CD8-positive, alpha-beta memory T cell (primary cell): ENCODE measurements around the gene CBLN3. TPM values are rescaled to one million over a fixed set of nuclear protein-coding genes. Genes with fewer than 3 reads are reported as not detected.
"Not testable (repeated sequence)": the region's sequence is repeated elsewhere in the genome, so short reads cannot be mapped to it uniquely, and the experiment has no call there.

Experiments
- CTCF ChIA-PET: fragments of 350-600 bp; sonication (Branson Sonifier 250); formaldehyde crosslinking; loops from one replicate; lab custom pipeline; 2021; ENCODE audit warnings: antibody characterized with exemption; lab: Charles Lee
- POLR2A ChIA-PET: fragments of 350-600 bp; sonication (Branson Sonifier 250); formaldehyde crosslinking; loops from one replicate; lab custom pipeline; 2021; ENCODE audit warnings: antibody characterized with exemption; lab: Charles Lee
- DNase-seq, 5 donors: peaks; one replicate each; pipeline versions ENCODE4 v3.0.0 to v3.0.0-alpha.2; 2020 to 2022; ENCODE audit warnings: mixed read lengths in 1 of 5
- H3K27ac ChIP-seq: one replicate; pipeline ENCODE4 v1.7.0; 2013; ENCODE audit warnings: low read depth, mild to moderate bottlenecking, low read length, moderate library complexity
- H3K27me3 ChIP-seq: 2 replicates; pipeline ENCODE4 v1.7.0; 2013; ENCODE audit warnings: low read length, mild to moderate bottlenecking; ENCODE audit not compliant: insufficient read depth, poor library complexity, severe bottlenecking
- H3K36me3 ChIP-seq: 2 replicates; pipeline ENCODE4 v1.7.0; 2013; ENCODE audit warnings: mild to moderate bottlenecking, low read length, moderate library complexity; ENCODE audit not compliant: insufficient read depth
- H3K4me1 ChIP-seq: 2 replicates; pipeline ENCODE4 v1.7.0; 2013; ENCODE audit warnings: mild to moderate bottlenecking, low read length, moderate library complexity; ENCODE audit not compliant: insufficient read depth
- H3K4me3 ChIP-seq: 2 replicates; pipeline ENCODE4 v1.7.0; 2013; ENCODE audit warnings: mild to moderate bottlenecking, low read length
- H3K9me3 ChIP-seq: 2 replicates; pipeline ENCODE4 v1.7.0; 2013; ENCODE audit warnings: mild to moderate bottlenecking, low read length
- H3K27ac Mint-ChIP-seq, 8 donors: one replicate each; pipeline ENCODE4 v1.8.0; 2020 to 2021; ENCODE audit warnings: mixed read lengths in 8 of 8, mild to moderate bottlenecking in 6 of 8, inconsistent platforms in 3 of 8, moderate library complexity in 3 of 8
- H3K27me3 Mint-ChIP-seq, 2 donors: one replicate each; pipeline ENCODE4 v1.8.0; 2020 to 2021; ENCODE audit warnings: mixed read lengths in 2 of 2, mild to moderate bottlenecking in 1 of 2, moderate library complexity in 1 of 2
- H3K36me3 Mint-ChIP-seq, 3 donors: one replicate each; pipeline ENCODE4 v1.8.0; 2020 to 2021; ENCODE audit warnings: mixed read lengths in 3 of 3, inconsistent platforms in 1 of 3, mild to moderate bottlenecking in 1 of 3
- H3K4me1 Mint-ChIP-seq, 3 donors: one replicate each; pipeline ENCODE4 v1.8.0; 2020 to 2021; ENCODE audit warnings: mixed read lengths in 3 of 3, inconsistent platforms in 1 of 3, mild to moderate bottlenecking in 1 of 3
- H3K4me3 Mint-ChIP-seq, 7 donors: one replicate each; pipeline ENCODE4 v1.8.0; 2020 to 2021; ENCODE audit warnings: mixed read lengths in 7 of 7, mild to moderate bottlenecking in 6 of 7, moderate library complexity in 4 of 7, inconsistent platforms in 2 of 7
- H3K9me3 Mint-ChIP-seq, 5 donors: one replicate each; pipeline ENCODE4 v1.8.0; 2020 to 2022; ENCODE audit warnings: mixed read lengths in 5 of 5, mild to moderate bottlenecking in 3 of 5, moderate library complexity in 2 of 5, inconsistent platforms in 1 of 5
- polyA plus RNA-seq: library from polyadenylated mRNA; unstranded; fragments of 300-500 nt; fragmentation: Illumina TruSeq; gene quantifications from one replicate; pipeline ENCODE4 v1.2.3, GENCODE V29; 2021
- total RNA-seq, 2 experiments: library from RNA; stranded (reverse); gene quantifications; one replicate each; pipeline ENCODE4 v1.2.3, GENCODE V29; 2021

Gene CBLN3
- total and polyA plus RNA-seq, 3 experiments from 2014 or later = 7.4 to 7.7 TPM; not detected in 1

- H3K27ac ChIP-seq = no peak overlapping the region
- no peaks in the 10 kb centered on the region for H3K9me3 ChIP-seq
- no peak overlapping the region for H3K4me3 ChIP-seq
- Mint-ChIP-seq H3K27me3 (no peaks in the 10 kb centered on the region), H3K36me3 (peaks cover 0 to 10% (median 7%) of the 10 kb centered on the region in 3 donors), H3K27ac (peak overlapping the region in 1 of 8 donors; percentile 20), H3K4me3 (no peak overlapping the region), H3K9me3 (no peaks in the 10 kb centered on the region), H3K4me1 (peaks cover 20 to 34% (median 30%) of the 10 kb centered on the region in 3 donors)
- H3K36me3 ChIP-seq = no peaks in the 10 kb centered on the region
- CTCF ChIA-PET = no interaction called here
- no peaks in the 10 kb centered on the region for H3K27me3 ChIP-seq
- no peak for DNase-seq
- H3K4me1 ChIP-seq = peaks cover 26% of the 10 kb centered on the region
- POLR2A ChIA-PET = no interaction called here
Observed at GRCh38 chr14:24463017-24463883, 33.8 kb upstream of the CBLN3 start.

- Mint-ChIP-seq H3K36me3 (peaks cover 0 to 5% (median 3%) of the 10 kb centered on the region in 3 donors), H3K4me3 (no peak overlapping the region), H3K9me3 (no peaks in the 10 kb centered on the region), H3K4me1 (peaks cover 20 to 34% (median 29%) of the 10 kb centered on the region in 3 donors), H3K27me3 (peaks cover 0 to 2% of the 10 kb centered on the region in 2 donors), H3K27ac (no peak overlapping the region)
- DNase-seq = no peak
- CTCF ChIA-PET = no interaction called here
- no peak overlapping the region for H3K4me3 ChIP-seq
- H3K36me3 ChIP-seq = no peaks in the 10 kb centered on the region
- peaks cover 25% of the 10 kb centered on the region for H3K4me1 ChIP-seq
- no peaks in the 10 kb centered on the region for H3K27me3 ChIP-seq
- POLR2A ChIA-PET = no interaction called here
- H3K27ac ChIP-seq = no peak overlapping the region
- no peaks in the 10 kb centered on the region for H3K9me3 ChIP-seq
Observed at GRCh38 chr14:24461336-24461735, 31.9 kb upstream of the CBLN3 start.

GRCh38 chr14:24459331-24459730 lies 29.9 kb upstream of the CBLN3 start:
- no peaks in the 10 kb centered on the region for H3K9me3 Mint-ChIP-seq
- H3K4me3 Mint-ChIP-seq = peak overlapping the region in 1 of 7 donors; percentile 65
- Histone ChIP-seq H3K4me1 (peaks cover 8% of the 10 kb centered on the region), H3K9me3 (no peaks in the 10 kb centered on the region), H3K27ac (no peak overlapping the region), H3K4me3 (no peak overlapping the region), H3K27me3 (no peaks in the 10 kb centered on the region), H3K36me3 (no peaks in the 10 kb centered on the region)
- H3K36me3 Mint-ChIP-seq = peaks cover 0 to 10% (median 2%) of the 10 kb centered on the region in 3 donors
- ChIA-PET CTCF (no interaction called here), POLR2A (no interaction called here)
- H3K4me1 Mint-ChIP-seq = peaks cover 9 to 14% (median 10%) of the 10 kb centered on the region in 3 donors
- H3K27ac Mint-ChIP-seq = peak overlapping the region in 1 of 8 donors; percentile 37
- no peak for DNase-seq
- H3K27me3 Mint-ChIP-seq = peaks cover 0 to 2% of the 10 kb centered on the region in 2 donors

DNA sequence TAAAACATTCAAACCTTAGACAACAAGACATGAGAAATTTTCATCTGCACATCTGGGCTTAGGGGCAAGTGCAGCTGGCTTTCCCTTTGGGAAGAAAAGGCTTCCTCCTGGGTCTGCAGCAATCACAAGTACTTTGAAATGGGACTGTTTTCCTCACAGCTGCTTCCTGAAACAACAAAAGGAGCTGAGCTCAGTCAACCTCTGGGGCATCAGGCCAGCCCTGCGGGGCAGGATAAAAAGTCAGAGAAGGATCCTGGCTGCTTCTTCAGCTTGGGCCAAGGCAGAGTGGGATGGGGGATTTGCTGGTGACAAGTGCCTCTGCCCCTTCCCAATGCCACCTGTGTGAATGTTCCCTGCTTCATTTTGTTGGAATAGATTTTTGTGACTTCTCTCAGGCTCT lies 29.3 kb upstream of the CBLN3 start:
- Mint-ChIP-seq H3K36me3 (peaks cover 2 to 16% (median 5%) of the 10 kb centered on the region in 3 donors), H3K4me1 (peaks cover 3 to 8% (median 4%) of the 10 kb centered on the region in 3 donors), H3K9me3 (peaks cover 0 to 4% (median 2%) of the 10 kb centered on the region in 5 donors), H3K4me3 (no peak overlapping the region), H3K27me3 (peaks cover 0 to 2% of the 10 kb centered on the region in 2 donors), H3K27ac (no peak overlapping the region)
- Histone ChIP-seq H3K4me1 (peaks cover 3% of the 10 kb centered on the region), H3K36me3 (no peaks in the 10 kb centered on the region), H3K4me3 (no peak overlapping the region), H3K27ac (no peak overlapping the region), H3K9me3 (no peaks in the 10 kb centered on the region), H3K27me3 (no peaks in the 10 kb centered on the region)
- ChIA-PET CTCF (no interaction called here), POLR2A (no interaction called here)
- DNase-seq = no peak

- ChIA-PET CTCF (no interaction called here), POLR2A (no interaction called here)
- H3K36me3 Mint-ChIP-seq = peaks cover 5 to 23% (median 5%) of the 10 kb centered on the region in 3 donors
- peaks cover 0 to 4% (median 2%) of the 10 kb centered on the region in 5 donors for H3K9me3 Mint-ChIP-seq
- H3K4me1 ChIP-seq = no peaks in the 10 kb centered on the region
- H3K27me3 ChIP-seq = no peaks in the 10 kb centered on the region
- no peaks in the 10 kb centered on the region for H3K9me3 ChIP-seq
- DNase-seq = no peak
- no peak overlapping the region for H3K4me3 Mint-ChIP-seq
- no peak overlapping the region for H3K27ac ChIP-seq
- peak overlapping the region in 1 of 8 donors; percentile 48 for H3K27ac Mint-ChIP-seq
- H3K4me1 Mint-ChIP-seq = no peaks in the 10 kb centered on the region
- peaks cover 0 to 7% of the 10 kb centered on the region in 2 donors for H3K27me3 Mint-ChIP-seq
- no peak overlapping the region for H3K4me3 ChIP-seq
- no peaks in the 10 kb centered on the region for H3K36me3 ChIP-seq
Observed at GRCh38 chr14:24456980-24457379, 27.5 kb upstream of the CBLN3 start.

- H3K9me3 Mint-ChIP-seq, H3K27ac Mint-ChIP-seq, H3K27ac ChIP-seq, CTCF ChIA-PET, H3K4me1 ChIP-seq, H3K4me3 ChIP-seq, DNase-seq, H3K9me3 ChIP-seq, H3K36me3 ChIP-seq, H3K4me1 Mint-ChIP-seq, H3K27me3 ChIP-seq, H3K27me3 Mint-ChIP-seq: not testable (repeated sequence)
- peak overlapping the region in 1 of 7 donors; percentile 69 for H3K4me3 Mint-ChIP-seq
- POLR2A ChIA-PET = interaction anchor here (0.6 kb wide), 1 partner anchor 289 kb away, joined by 3 read pairs; no protein-coding TSS in a partner anchor
- H3K36me3 Mint-ChIP-seq = peaks cover 5 to 27% (median 9%) of the 10 kb centered on the region in 3 donors
Observed at GRCh38 chr14:24450828-24451227, 21.4 kb upstream of the CBLN3 start.

DNA sequence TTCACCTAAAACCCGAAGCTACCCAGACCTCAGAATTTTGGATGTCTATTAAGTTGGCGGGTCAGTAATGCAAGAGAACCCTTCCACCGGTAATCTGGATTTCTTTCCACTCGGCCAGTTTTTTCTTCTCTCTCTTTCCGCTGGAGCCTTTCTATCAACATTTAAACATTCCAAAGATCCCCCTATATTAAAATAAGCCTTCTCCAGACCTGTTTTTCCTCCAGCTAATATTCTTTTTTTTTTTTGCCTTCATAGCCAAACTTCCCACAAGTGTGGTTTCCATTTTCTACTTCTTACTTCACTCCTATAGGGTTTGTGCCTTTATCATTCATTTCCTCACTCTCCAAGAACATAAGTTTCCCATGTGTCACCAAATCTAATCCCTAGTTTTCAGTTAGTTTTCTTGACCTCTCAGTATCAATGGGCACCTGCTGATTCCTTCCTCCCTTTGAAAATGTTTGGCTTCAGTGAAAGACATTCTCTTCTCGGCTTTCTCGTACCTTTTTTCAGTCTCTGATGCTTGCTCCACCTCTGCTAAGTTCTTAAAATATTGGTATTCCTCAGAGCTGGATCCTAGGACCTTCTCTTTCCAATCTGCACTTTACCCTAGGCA lies 13.7 kb upstream of the CBLN3 start:
- Histone ChIP-seq H3K27me3 (no peaks in the 10 kb centered on the region), H3K36me3 (peaks cover 22% of the 10 kb centered on the region), H3K4me3 (peak overlapping the region; percentile 96), H3K4me1 (peaks cover 18% of the 10 kb centered on the region), H3K9me3 (no peaks in the 10 kb centered on the region), H3K27ac (peak overlapping the region; percentile 97)
- POLR2A ChIA-PET = interaction anchor here (0.6 to 3.1 kb wide), 4 partner anchors 13 to 1348 kb away, joined by 3 to 54 read pairs (median 4); partner anchors contain the start of genes ACIN1, CBLN3, KHNYN and NYNRIN
- no peaks in the 10 kb centered on the region for H3K9me3 Mint-ChIP-seq
- peak overlapping the region; percentile 88 to 99 (median 96) for H3K4me3 Mint-ChIP-seq
- peaks cover 0 to 43% (median 10%) of the 10 kb centered on the region in 3 donors for H3K36me3 Mint-ChIP-seq
- peak overlapping the region; percentile 93 to 99 (median 98) for H3K27ac Mint-ChIP-seq
- no peak for DNase-seq
- H3K27me3 Mint-ChIP-seq = peaks cover 0 to 4% of the 10 kb centered on the region in 2 donors
- CTCF ChIA-PET = interaction anchor here (4.2 to 22.1 kb wide), 2 partner anchors 12 to 108 kb away, joined by 49 to 486 read pairs; partner anchors contain the start of genes ADCY4, CBLN3, KHNYN and RIPK3
- peaks cover 29 to 47% (median 41%) of the 10 kb centered on the region in 3 donors for H3K4me1 Mint-ChIP-seq
